ENCODE results near the gene IL1A. TPM values are rescaled to one million over a fixed set of nuclear protein-coding genes. Genes with fewer than 3 reads are reported as not detected.

The IL1A gene
- total RNA-seq, 6 donors from 2014 or later = 2.5 to 4.7 (median 3.0) TPM; not detected in 3

DNA sequence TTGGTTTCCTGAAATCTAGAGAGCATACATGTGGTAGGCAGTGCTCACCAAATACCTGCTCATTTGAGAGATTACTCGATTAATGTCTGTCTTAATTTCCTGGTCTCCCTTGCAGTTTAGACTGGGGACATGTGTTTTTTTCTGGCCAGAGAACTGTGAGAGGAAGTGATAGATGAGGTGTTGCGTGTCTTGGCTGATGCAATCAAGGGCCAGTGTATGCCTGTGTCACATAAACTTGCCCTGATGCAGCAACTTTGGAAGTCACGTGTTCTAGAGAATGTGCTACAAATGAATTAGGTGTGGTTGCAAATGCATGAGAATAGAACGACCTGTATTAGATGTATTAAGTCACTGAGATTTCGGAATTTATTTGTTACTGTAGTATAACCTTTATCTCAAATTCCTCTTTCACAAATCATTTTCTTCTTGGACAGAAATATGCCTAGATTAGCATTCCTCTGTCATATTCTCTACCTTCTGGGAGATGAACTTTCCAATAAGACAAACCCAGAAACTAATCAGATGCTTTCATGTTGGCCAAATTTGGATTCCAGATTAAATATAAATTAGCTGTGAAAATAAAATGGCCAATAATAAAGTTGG, 9.9 kb upstream of the IL1A start:
- TF ChIP-seq POLR2A (IDR thresholded peaks at IDR 0.05) = no peak
- peak; percentile 68 to 84 for TF ChIP-seq POLR2AphosphoS5 (IDR thresholded peaks at IDR 0.05)
- peak in 2 of 4 donors; percentile 64 to 77 for TF ChIP-seq EP300 (IDR thresholded peaks at IDR 0.05)
- no peak for TF ChIP-seq CTCF (IDR thresholded peaks at IDR 0.05)
- H3K27me3 ChIP-seq = no peaks in the 10 kb centered on the region
- no peaks in the 10 kb centered on the region for H3K36me3 ChIP-seq
- 39 to 55% methylated on average over 5 of the region's 5 CpGs for WGBS, 2 donors
- peak in 1 of 2 donors; percentile 85 for DNase-seq
- H3K27ac ChIP-seq = peak overlapping the region; percentile 33 to 71 (median 50)
- H3K4me1 ChIP-seq = peaks cover 0 to 14% (median 10%) of the 10 kb centered on the region in 4 donors
- H3K4me3 ChIP-seq = no peak overlapping the region
- H3K9me3 ChIP-seq = no peaks in the 10 kb centered on the region
- peak; percentile 76 to 90 for ATAC-seq (ENCODE audit: low FRiP score in 2 of 2)

DNA sequence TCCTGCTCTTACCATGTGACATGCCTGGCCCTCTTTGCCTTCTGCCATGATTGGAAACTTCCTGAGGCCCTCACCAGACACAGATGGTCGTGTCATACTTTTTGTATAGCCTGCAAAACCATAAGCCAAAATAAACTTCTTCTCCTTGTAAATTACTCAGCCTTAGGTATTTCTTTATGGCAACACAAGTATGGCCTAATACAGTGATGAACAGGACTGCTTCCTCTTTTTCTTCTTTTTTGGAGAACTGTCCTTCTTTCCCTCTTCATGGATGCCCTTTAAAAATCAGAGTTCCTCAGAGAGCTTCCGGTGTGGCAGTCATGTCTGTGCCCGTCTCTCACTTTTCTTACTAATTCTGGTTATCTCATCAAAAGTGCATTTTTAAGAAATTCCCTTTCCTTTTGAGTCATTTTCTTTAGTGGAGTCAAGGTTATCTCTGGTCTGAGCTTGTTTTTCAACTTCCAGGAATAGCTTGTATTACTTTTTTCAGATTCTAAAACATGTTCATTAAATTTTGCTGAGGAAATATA, 9.2 kb upstream of the IL1A start:
- no peaks in the 10 kb centered on the region for H3K36me3 ChIP-seq
- H3K27ac ChIP-seq = peak overlapping the region; percentile 33 to 71 (median 50)
- H3K4me3 ChIP-seq = no peak overlapping the region
- no peak for TF ChIP-seq CTCF (IDR thresholded peaks at IDR 0.05)
- no peak for TF ChIP-seq POLR2AphosphoS5 (IDR thresholded peaks at IDR 0.05)
- TF ChIP-seq EP300 (IDR thresholded peaks at IDR 0.05) = no peak
- no peak for TF ChIP-seq POLR2A (IDR thresholded peaks at IDR 0.05)
- no peaks in the 10 kb centered on the region for H3K9me3 ChIP-seq
- H3K27me3 ChIP-seq = no peaks in the 10 kb centered on the region
- peaks cover 0 to 14% (median 10%) of the 10 kb centered on the region in 4 donors for H3K4me1 ChIP-seq
- WGBS, 2 donors = 62 to 66% methylated on average over 3 of the region's 3 CpGs
- ATAC-seq (ENCODE audit: low FRiP score in 2 of 2) (peak; percentile 64 to 78), DNase-seq (no peak)

DNA sequence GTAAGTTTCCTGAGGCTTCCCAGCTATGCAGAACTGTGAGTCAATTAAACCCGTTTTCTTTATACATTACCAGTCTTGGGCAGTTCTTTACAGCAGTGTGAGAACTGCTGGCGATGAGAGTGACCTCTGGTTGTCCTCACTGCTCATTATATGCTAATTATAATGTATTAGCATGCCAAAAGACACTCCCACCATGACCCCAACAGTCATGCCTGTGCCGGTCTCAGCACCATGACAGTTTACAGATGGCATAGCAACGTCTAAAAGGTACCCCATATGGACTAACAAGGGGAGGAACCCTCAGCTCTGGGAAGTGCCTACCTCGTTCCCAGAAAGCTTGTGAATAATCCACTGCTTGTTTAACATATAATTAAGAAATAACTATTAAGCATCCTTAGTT, 8.1 kb upstream of the IL1A start:
- DNase-seq (no peak), ATAC-seq (ENCODE audit: low FRiP score in 2 of 2) (no peak)
- H3K4me1 ChIP-seq = peaks cover 0 to 16% (median 10%) of the 10 kb centered on the region in 4 donors
- H3K36me3 ChIP-seq = no peaks in the 10 kb centered on the region
- no peaks in the 10 kb centered on the region for H3K27me3 ChIP-seq
- TF ChIP-seq CTCF (IDR thresholded peaks at IDR 0.05) (no peak), EP300 (IDR thresholded peaks at IDR 0.05) (no peak), POLR2AphosphoS5 (IDR thresholded peaks at IDR 0.05) (no peak), POLR2A (IDR thresholded peaks at IDR 0.05) (no peak)
- no peak overlapping the region for H3K4me3 ChIP-seq
- WGBS, 2 donors = 86 to 92% methylated on average over 5 of the region's 5 CpGs
- no peaks in the 10 kb centered on the region for H3K9me3 ChIP-seq
- no peak overlapping the region for H3K27ac ChIP-seq

GRCh38 chr2:112791693-112792230, 7.5 kb upstream of the IL1A start:
- Histone ChIP-seq H3K4me1 (peaks cover 0 to 18% (median 10%) of the 10 kb centered on the region in 4 donors), H3K27ac (no peak overlapping the region), H3K4me3 (no peak overlapping the region), H3K9me3 (no peaks in the 10 kb centered on the region), H3K36me3 (no peaks in the 10 kb centered on the region), H3K27me3 (no peaks in the 10 kb centered on the region)
- no peak for ATAC-seq (ENCODE audit: low FRiP score in 2 of 2)
- no peak for TF ChIP-seq CTCF (IDR thresholded peaks at IDR 0.05)
- no peak for TF ChIP-seq POLR2AphosphoS5 (IDR thresholded peaks at IDR 0.05)
- TF ChIP-seq POLR2A (IDR thresholded peaks at IDR 0.05) = no peak
- TF ChIP-seq EP300 (IDR thresholded peaks at IDR 0.05) = no peak
- WGBS, 2 donors = 92 to 93% methylated on average over 3 of the region's 3 CpGs
- DNase-seq = no peak

Measured in upper lobe of left lung (tissue), 6 donors.